GM12874 (cell line): ENCODE measurements around the gene PDLIM5.

Source experiments
- TF ChIP-seq, protein P1 (sequence below): IDR thresholded peaks from 2 replicates; pipeline ENCODE4 v1.5.1; 2011; ENCODE audit warnings: low read depth, mild to moderate bottlenecking, control low read depth, low read length, moderate library complexity; ENCODE audit not compliant: insufficient read depth

Gene PDLIM5

DNA sequence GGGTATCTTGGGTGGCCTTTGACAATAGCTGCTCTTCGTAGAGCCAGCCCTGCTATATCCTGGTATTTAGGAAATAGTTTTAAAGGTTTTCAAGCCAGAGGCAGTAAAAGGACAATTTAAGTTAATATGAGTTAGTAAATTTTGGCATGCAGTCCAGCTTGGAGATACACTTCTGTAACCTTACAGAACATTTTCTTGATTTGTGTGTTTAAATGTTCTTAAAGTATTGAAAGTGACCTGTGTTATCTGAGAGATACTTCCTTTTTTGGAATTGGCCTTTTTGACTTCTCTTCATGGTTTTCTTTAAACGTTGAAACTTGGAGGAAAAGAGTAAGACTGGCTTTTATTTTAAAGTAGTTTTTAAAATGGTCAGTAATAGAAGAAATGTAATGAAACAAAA lies 25.5 kb downstream of the PDLIM5 start:
- TF ChIP-seq, protein P1, sequence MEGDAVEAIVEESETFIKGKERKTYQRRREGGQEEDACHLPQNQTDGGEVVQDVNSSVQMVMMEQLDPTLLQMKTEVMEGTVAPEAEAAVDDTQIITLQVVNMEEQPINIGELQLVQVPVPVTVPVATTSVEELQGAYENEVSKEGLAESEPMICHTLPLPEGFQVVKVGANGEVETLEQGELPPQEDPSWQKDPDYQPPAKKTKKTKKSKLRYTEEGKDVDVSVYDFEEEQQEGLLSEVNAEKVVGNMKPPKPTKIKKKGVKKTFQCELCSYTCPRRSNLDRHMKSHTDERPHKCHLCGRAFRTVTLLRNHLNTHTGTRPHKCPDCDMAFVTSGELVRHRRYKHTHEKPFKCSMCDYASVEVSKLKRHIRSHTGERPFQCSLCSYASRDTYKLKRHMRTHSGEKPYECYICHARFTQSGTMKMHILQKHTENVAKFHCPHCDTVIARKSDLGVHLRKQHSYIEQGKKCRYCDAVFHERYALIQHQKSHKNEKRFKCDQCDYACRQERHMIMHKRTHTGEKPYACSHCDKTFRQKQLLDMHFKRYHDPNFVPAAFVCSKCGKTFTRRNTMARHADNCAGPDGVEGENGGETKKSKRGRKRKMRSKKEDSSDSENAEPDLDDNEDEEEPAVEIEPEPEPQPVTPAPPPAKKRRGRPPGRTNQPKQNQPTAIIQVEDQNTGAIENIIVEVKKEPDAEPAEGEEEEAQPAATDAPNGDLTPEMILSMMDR, result no peak

DNA sequence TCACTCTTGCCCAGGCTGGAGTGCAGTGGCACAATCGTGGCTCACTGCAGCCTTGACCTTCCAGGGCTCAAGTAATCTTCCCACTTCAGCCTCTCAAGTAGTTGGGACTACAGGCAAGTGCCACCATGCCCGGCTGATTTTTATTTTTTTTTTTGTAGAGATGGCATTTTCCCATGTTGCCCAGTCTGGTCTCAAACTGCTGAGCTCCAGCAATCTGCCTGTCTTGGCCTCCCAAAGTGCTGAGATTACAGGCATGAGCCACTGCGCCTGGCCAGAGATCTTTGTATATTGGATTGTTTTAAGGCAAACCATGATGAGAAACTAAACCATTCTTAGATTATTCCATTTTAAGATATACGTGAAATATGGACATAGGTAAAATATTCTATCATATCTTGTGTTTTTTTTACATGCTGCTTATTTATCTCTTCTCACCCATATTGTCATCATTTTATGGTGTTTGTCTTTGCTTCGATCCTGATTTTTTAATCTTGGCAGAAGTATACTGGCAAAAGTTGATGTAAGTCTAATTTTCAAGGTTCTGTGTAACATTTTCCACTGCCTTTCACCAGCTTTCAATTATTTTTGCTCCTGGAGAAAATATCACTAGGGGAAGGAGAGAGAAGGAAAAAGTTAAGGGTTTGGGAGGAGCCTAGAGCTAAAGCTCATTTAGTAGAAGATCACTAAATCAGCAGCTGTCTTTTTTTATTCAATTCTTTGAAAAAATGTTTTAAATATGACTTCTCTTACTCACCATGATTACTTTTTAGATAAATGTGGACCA lies 27.8 kb downstream of the PDLIM5 start:
- TF ChIP-seq, protein P1, result no peak

DNA sequence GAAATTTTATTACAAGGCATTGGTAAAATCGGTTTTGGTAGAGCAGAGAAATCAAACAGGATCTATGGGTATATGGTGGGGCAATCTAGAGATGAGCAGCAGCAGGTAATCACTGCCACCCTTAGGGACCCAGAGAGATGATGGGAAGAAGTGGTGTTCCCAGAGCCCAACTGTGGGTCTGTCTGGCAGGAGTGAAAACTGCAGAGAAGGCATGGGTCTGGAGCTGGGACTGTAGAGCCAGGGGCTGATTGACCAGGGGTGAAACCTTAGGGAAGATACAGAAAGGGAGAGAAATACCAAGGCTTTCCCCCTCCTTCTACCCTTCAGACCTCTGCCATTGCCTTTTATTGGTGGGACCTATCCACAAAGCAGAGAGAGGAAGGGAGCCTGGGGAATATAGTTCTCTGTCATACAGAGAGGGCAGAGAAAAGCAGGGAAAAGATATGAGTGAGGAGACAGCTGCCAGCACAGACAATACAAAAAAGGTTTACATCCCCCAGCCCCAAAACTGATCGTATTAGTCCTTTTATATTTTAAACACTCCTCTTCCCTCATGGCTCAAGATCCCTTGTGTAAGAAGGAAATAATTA lies 28.7 kb downstream of the PDLIM5 start:
- TF ChIP-seq, protein P1, result no peak

DNA sequence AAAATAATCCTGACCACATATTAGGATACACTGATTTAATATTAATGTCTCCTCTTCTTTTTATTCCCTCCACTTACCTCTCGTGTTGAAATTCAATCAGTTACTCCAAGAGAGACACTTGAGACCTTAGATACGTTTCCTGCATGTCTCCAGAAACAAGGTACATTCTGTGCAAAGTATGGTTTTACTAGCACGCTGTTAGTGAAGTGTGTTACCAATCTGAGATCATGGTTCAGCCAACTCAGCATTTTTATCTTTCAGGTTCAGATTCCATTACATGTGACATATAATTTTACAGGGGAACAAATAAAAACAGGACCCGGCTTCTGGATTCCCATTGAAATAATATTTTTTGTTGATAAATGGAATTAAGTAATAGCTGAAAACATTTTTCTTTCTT lies 32.2 kb downstream of the PDLIM5 start:
- TF ChIP-seq, protein P1, result no peak

DNA sequence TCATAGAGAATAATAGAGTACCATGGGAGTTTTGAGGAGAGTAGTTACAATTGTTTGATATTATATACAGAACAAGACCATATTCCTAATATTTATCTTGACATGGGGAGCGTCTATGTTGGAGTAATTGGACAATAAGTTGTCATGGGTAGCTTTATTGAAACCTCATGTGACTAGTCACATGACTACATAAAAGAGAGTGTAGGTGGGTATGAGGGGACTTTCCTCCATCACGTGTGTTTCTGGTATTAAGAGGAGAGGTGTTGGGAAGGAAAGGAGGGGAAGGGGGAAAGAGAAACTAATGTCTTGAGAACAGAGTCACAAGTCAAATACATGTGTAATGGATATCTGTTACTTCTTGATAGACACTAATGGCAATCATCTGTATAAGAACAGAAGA lies 33.1 kb downstream of the PDLIM5 start:
- TF ChIP-seq, protein P1, result no peak

DNA sequence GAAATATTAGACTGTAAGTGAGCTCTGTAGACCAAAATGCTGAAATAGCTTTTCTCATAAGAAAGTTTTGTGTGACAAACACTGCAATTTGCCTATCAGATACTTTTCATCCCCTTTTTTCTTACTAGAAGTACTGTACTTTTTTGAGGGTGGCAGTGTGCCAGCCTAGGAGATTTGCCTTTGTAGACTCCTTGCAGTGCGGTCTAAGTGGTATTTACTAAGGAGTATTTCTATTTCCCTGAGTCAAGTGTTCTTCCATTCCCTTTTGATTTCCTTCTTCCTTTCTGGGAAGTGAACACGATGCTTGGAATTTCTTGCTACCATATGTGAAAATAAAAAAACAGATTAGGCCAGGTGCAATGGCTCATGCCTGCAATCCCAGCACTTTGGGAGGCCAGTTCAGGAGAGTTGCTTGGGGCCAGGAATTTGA lies 34.6 kb downstream of the PDLIM5 start:
- TF ChIP-seq, protein P1, result no peak

DNA sequence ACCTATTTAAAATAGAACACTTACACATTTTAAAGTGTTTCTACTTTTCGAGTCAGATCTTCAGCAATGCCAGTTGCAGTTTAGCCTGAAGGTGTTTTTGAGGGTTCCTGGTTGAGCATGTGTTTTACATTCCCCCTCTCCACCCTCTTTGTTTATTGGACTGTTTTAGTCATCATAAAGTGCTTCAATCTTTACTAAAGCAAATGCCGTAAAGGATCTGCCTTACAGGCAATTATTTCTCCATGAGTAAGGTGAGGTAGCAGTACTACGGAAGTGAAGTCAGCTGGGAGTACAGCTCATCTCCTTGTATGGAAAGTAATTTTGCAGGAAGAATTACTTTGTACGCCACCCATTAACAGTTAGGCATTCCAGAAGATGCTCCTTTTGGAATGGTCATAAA lies 36.9 kb downstream of the PDLIM5 start:
- TF ChIP-seq, protein P1, result no peak
